ENCODE data around the gene CACTIN. TPM values are rescaled to one million over a fixed set of nuclear protein-coding genes. Genes with fewer than 3 reads are reported as not detected.

Gene CACTIN
- total RNA-seq, 2 experiments from 2014 or later, result 25.8 to 25.9 TPM

DNA sequence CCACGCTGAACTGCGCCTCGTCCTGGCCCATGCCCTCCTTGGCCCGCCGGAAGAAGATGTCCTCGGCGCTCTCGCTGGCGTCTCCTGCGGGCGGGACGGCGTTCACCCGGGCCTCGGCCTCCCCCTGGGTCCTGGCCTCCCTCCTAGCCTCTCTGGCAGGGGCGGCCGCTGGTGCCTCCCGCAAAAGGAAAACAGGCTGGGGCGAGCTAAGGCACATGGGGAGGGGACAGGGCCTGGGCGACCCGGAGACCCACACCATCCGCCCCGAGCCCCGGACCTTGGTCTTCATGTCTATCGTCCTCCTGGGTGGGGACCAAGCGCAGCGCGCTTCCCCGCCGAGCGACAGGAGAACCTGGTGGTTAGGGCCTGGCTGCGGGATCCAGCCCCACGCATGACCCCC lies 14.3 kb downstream of the CACTIN start:
- ChIA-PET CTCF (no interaction called here), POLR2A (no interaction called here)
- intact Hi-C loops (cut with DNase I, micrococcal nuclease), result no loop called here
- no peak overlapping the region for H3K4me3 ChIP-seq (ENCODE audit: low read length)
- TF ChIP-seq, protein P1, sequence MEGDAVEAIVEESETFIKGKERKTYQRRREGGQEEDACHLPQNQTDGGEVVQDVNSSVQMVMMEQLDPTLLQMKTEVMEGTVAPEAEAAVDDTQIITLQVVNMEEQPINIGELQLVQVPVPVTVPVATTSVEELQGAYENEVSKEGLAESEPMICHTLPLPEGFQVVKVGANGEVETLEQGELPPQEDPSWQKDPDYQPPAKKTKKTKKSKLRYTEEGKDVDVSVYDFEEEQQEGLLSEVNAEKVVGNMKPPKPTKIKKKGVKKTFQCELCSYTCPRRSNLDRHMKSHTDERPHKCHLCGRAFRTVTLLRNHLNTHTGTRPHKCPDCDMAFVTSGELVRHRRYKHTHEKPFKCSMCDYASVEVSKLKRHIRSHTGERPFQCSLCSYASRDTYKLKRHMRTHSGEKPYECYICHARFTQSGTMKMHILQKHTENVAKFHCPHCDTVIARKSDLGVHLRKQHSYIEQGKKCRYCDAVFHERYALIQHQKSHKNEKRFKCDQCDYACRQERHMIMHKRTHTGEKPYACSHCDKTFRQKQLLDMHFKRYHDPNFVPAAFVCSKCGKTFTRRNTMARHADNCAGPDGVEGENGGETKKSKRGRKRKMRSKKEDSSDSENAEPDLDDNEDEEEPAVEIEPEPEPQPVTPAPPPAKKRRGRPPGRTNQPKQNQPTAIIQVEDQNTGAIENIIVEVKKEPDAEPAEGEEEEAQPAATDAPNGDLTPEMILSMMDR (IDR thresholded peaks at IDR 0.05), result no peak
- H3K9me3 Mint-ChIP-seq, result no peaks in the 10 kb centered on the region
- peaks cover 16% of the 10 kb centered on the region for H3K36me3 Mint-ChIP-seq (ENCODE audit: low read depth)
- no peaks in the 10 kb centered on the region for H3K27me3 ChIP-seq (ENCODE audit: control insufficient read depth in 1 of 2, insufficient read depth in 2 of 2, low read length in 2 of 2)
- peaks cover 42% of the 10 kb centered on the region for H3K36me3 ChIP-seq (ENCODE audit: insufficient read depth, low read length)
- H3K27me3 Mint-ChIP-seq, result no peaks in the 10 kb centered on the region
- H3K27ac ChIP-seq (ENCODE audit: low read depth in 1 of 2, low read length in 2 of 2), result no peak overlapping the region
- peaks cover 10% of the 10 kb centered on the region for H3K4me1 ChIP-seq (ENCODE audit: insufficient read depth, low read length)
- peaks cover 0 to 26% of the 10 kb centered on the region in 2 experiments for H3K9me3 ChIP-seq (ENCODE audit: control insufficient read depth in 1 of 2, insufficient read depth in 1 of 2, low read length in 2 of 2)
- H3K4me1 Mint-ChIP-seq (ENCODE audit: low read depth), result peaks cover 12% of the 10 kb centered on the region
- ATAC-seq (ENCODE audit: poor library complexity) (no peak), DNase-seq (no peak)
- H3K4me3 Mint-ChIP-seq, result no peak overlapping the region
- no peak overlapping the region for H3K27ac Mint-ChIP-seq

DNA sequence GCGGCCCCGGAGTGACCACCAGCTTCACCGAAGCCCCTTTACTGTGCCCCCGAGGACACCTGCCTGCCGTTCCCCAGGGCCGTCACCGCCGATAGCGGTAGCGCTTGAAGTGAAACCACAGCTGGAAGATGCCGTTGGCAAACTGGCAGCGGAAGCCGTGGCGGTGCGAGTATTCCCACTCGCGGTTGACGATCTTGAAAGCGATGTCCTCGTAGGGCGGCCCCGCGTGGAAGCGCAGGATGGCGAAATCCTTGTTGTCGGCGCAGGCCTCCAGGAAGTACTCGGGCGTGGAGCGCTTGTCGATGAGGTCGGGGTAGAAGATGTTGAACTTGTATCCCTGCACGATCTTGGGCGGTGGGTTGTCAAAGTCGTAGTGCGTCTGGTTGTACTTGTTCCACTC lies 14.7 kb downstream of the CACTIN start:
- Mint-ChIP-seq H3K4me3 (no peak overlapping the region), H3K27me3 (no peaks in the 10 kb centered on the region), H3K4me1 (ENCODE audit: low read depth) (peaks cover 14% of the 10 kb centered on the region), H3K27ac (no peak overlapping the region), H3K9me3 (no peaks in the 10 kb centered on the region), H3K36me3 (ENCODE audit: low read depth) (peaks cover 11% of the 10 kb centered on the region)
- Histone ChIP-seq H3K4me1 (ENCODE audit: insufficient read depth, low read length) (peaks cover 12% of the 10 kb centered on the region), H3K4me3 (ENCODE audit: low read length) (no peak overlapping the region), H3K27ac (ENCODE audit: low read depth in 1 of 2, low read length in 2 of 2) (no peak overlapping the region), H3K9me3 (ENCODE audit: control insufficient read depth in 1 of 2, insufficient read depth in 1 of 2, low read length in 2 of 2) (peaks cover 0 to 26% of the 10 kb centered on the region in 2 experiments), H3K27me3 (ENCODE audit: control insufficient read depth in 1 of 2, insufficient read depth in 2 of 2, low read length in 2 of 2) (no peaks in the 10 kb centered on the region), H3K36me3 (ENCODE audit: insufficient read depth, low read length) (peaks cover 40% of the 10 kb centered on the region)
- CTCF ChIA-PET, result no interaction called here
- ATAC-seq (ENCODE audit: poor library complexity), result no peak
- intact Hi-C loops (cut with DNase I, micrococcal nuclease), result no loop called here
- TF ChIP-seq, protein P1 (IDR thresholded peaks at IDR 0.05), result no peak
- no peak for DNase-seq
- POLR2A ChIA-PET, result no interaction called here

DNA sequence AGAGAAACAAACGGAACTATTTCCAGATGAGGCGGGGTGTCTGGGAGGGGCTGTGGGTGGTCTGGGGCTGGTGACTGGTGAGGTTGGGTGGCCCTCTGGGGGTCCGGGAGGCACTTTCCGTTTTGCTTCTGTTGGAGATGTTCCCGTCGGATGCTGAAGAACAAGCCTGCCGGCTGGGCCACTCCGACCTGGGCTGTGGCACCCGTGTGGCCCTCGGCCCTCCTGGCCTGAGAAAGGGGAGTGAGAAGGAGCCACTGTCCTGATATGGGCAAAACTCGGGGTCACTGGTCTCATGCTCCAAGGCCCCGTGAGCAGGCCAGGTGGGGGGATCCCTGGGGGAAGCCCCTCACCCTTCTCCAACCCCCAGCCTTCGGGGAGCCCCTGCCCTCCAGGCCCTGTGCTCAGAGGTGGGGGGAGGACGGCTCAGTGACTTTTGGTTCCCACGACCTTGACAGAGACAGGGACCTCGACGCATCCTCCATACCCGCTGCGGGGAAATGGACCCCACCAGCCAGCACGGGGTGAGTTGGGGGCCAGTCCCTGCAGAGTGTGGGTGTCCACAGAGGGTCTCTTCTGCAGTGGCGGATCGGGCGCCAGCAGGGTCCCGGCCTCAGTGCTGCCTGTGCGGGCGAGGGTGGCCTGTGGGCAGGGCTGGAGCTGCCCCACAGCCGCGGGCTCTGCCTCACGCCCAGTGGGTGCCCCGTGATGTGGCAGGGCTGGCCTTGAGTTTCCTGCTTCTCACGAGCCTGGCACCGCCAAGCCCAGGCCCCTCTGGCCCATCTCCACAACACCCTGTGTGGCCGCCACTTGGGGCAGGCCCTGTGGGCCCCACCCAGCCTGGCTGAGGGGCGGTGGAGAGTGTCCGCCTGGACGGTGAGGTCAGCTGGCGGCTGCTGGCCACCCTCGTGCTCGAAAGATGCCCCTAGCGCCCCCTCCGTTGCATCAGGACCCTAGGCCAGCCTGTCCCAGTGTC lies 15.6 kb downstream of the CACTIN start:
- ATAC-seq (ENCODE audit: poor library complexity), result no peak
- H3K27me3 ChIP-seq (ENCODE audit: control insufficient read depth in 1 of 2, insufficient read depth in 2 of 2, low read length in 2 of 2), result no peaks in the 10 kb centered on the region
- no peak overlapping the region for H3K4me3 ChIP-seq (ENCODE audit: low read length)
- peaks cover 37% of the 10 kb centered on the region for H3K36me3 ChIP-seq (ENCODE audit: insufficient read depth, low read length)
- Mint-ChIP-seq H3K9me3 (no peaks in the 10 kb centered on the region), H3K4me3 (no peak overlapping the region), H3K4me1 (ENCODE audit: low read depth) (peaks cover 14% of the 10 kb centered on the region), H3K27ac (no peak overlapping the region), H3K36me3 (ENCODE audit: low read depth) (peaks cover 10% of the 10 kb centered on the region), H3K27me3 (no peaks in the 10 kb centered on the region)
- peaks cover 20% of the 10 kb centered on the region for H3K4me1 ChIP-seq (ENCODE audit: insufficient read depth, low read length)
- TF ChIP-seq, protein P1 (IDR thresholded peaks at IDR 0.05), result no peak
- intact Hi-C loops (cut with DNase I, micrococcal nuclease), result no loop called here
- ChIA-PET CTCF (no interaction called here), POLR2A (no interaction called here)
- peaks cover 0 to 28% of the 10 kb centered on the region in 2 experiments for H3K9me3 ChIP-seq (ENCODE audit: control insufficient read depth in 1 of 2, insufficient read depth in 1 of 2, low read length in 2 of 2)
- H3K27ac ChIP-seq (ENCODE audit: low read depth in 1 of 2, low read length in 2 of 2), result no peak overlapping the region
- no peak for DNase-seq
